Suprapubic skin (tissue), 4 donors: Measurements from ENCODE around the gene CDKN3. TPM values are rescaled to one million over a fixed set of nuclear protein-coding genes. Genes with fewer than 3 reads are reported as not detected.
"Not testable (repeated sequence)": the region's sequence is repeated elsewhere in the genome, so short reads cannot be mapped to it uniquely, and the experiment has no call there.

Experiments used
- DNase-seq, 2 donors: peaks; one replicate each; pipeline ENCODE4 v3.0.0-alpha.2; 2019; ENCODE audit warnings: low spot score in 2 of 2
- H3K27ac ChIP-seq: fragments of 200-600 bp; sonication (generic); one replicate; pipeline ENCODE4 v1.5.1; 2019
- H3K27me3 ChIP-seq: fragments of 200-600 bp; sonication (generic); one replicate; pipeline ENCODE4 v1.5.1; 2019
- H3K36me3 ChIP-seq: fragments of 200-600 bp; sonication (generic); one replicate; pipeline ENCODE4 v1.5.1; 2019
- H3K4me1 ChIP-seq: fragments of 200-600 bp; sonication (generic); one replicate; pipeline ENCODE4 v1.5.1; 2019
- H3K4me3 ChIP-seq: fragments of 200-600 bp; sonication (generic); one replicate; pipeline ENCODE4 v1.5.1; 2019; ENCODE audit warnings: mild to moderate bottlenecking
- H3K9me3 ChIP-seq: fragments of 200-600 bp; sonication (generic); one replicate; pipeline ENCODE4 v1.5.1; 2019
- CTCF ChIP-seq, 2 donors: fragments of 200-600 bp in 1 of 2; fragments of 450-650 bp in 1 of 2; sonication (generic) in 1 of 2; IDR thresholded peaks; one replicate each; pipeline ENCODE4 v1.5.1; 2016 to 2019; ENCODE audit warnings: antibody characterized with exemption in 2 of 2, mild to moderate bottlenecking in 1 of 2, moderate library complexity in 1 of 2
- EP300 ChIP-seq: sonication (generic); formaldehyde crosslinking; IDR thresholded peaks from one replicate; pipeline ENCODE4 v1.6.1; 2017; ENCODE audit warnings: antibody characterized with exemption
- POLR2A ChIP-seq, 2 donors: fragments of 450-650 bp; IDR thresholded peaks; one replicate each; pipeline ENCODE4 v1.6.1; 2017; ENCODE audit warnings: antibody characterized with exemption in 2 of 2, mild to moderate bottlenecking in 2 of 2, moderate library complexity in 2 of 2
- POLR2AphosphoS5 ChIP-seq, 3 donors: sonication (generic); formaldehyde crosslinking; IDR thresholded peaks; one replicate each; pipeline ENCODE4 v1.6.1; 2017; ENCODE audit warnings: antibody characterized with exemption in 3 of 3
- WGBS: methylation state at CpG from one replicate; pipeline ENCODE4 v1.1.5; 2018; 5-methylcytosine and 5-hydroxymethylcytosine counted together
- total RNA-seq, 4 donors: library from RNA; depleted of rRNA; stranded (reverse); fragments of >200 nt; gene quantifications; one replicate each; pipeline ENCODE4 v1.1.0, GENCODE V29; 2016

Gene CDKN3
- total RNA-seq, 4 donors from 2014 or later: 4.9 to 8.0 (median 7.5) TPM; not detected in 1

- no peaks in the 10 kb centered on the region for H3K9me3 ChIP-seq
- H3K27me3 ChIP-seq: no peaks in the 10 kb centered on the region
- no peak overlapping the region for H3K4me3 ChIP-seq
- no peaks in the 10 kb centered on the region for H3K4me1 ChIP-seq
- peaks cover 38% of the 10 kb centered on the region for H3K36me3 ChIP-seq
- DNase-seq: no peak
- TF ChIP-seq EP300: no peak
- TF ChIP-seq POLR2A (IDR thresholded peaks at IDR 0.05): no peak
- TF ChIP-seq POLR2AphosphoS5 (IDR thresholded peaks at IDR 0.05): no peak
- no peak for TF ChIP-seq CTCF (IDR thresholded peaks at IDR 0.05)
- no peak overlapping the region for H3K27ac ChIP-seq
- WGBS: 86% methylated on average over 3 of the region's 3 CpGs
Measured at GRCh38 chr14:54425537-54426274, 28.9 kb downstream of the CDKN3 start.

GRCh38 chr14:54427871-54428270, 31.1 kb downstream of the CDKN3 start:
- DNase-seq: no peak
- H3K27me3 ChIP-seq: no peaks in the 10 kb centered on the region
- 74% methylated on average over 3 of the region's 3 CpGs for WGBS

GRCh38 chr14:54428527-54428926, 31.7 kb downstream of the CDKN3 start:
- H3K27ac ChIP-seq: no peak overlapping the region
- peaks cover 50% of the 10 kb centered on the region for H3K36me3 ChIP-seq
- H3K4me3 ChIP-seq: no peak overlapping the region
- 83% methylated on average over 2 of the region's 2 CpGs for WGBS
- no peaks in the 10 kb centered on the region for H3K4me1 ChIP-seq
- TF ChIP-seq POLR2AphosphoS5 (IDR thresholded peaks at IDR 0.05) (no peak), POLR2A (IDR thresholded peaks at IDR 0.05) (no peak), CTCF (IDR thresholded peaks at IDR 0.05) (no peak), EP300 (no peak)
- no peak for DNase-seq
- no peaks in the 10 kb centered on the region for H3K9me3 ChIP-seq
- H3K27me3 ChIP-seq: no peaks in the 10 kb centered on the region

More at GRCh38 chr14:54427871-54428270, 31.1 kb downstream of the CDKN3 start:
- TF ChIP-seq CTCF (IDR thresholded peaks at IDR 0.05) (no peak), POLR2AphosphoS5 (IDR thresholded peaks at IDR 0.05) (no peak), EP300 (no peak), POLR2A (IDR thresholded peaks at IDR 0.05) (no peak)
- Histone ChIP-seq H3K4me3 (no peak overlapping the region), H3K36me3 (peaks cover 50% of the 10 kb centered on the region), H3K27ac (no peak overlapping the region), H3K9me3 (no peaks in the 10 kb centered on the region), H3K4me1 (no peaks in the 10 kb centered on the region)

GRCh38 chr14:54435500-54435981, 38.7 kb downstream of the CDKN3 start:
- Histone ChIP-seq H3K4me3 (no peak overlapping the region), H3K27ac (no peak overlapping the region), H3K9me3 (no peaks in the 10 kb centered on the region), H3K27me3 (no peaks in the 10 kb centered on the region), H3K36me3 (peaks cover 14% of the 10 kb centered on the region), H3K4me1 (peaks cover 22% of the 10 kb centered on the region)
- WGBS: 63% methylated on average over 4 of the region's 4 CpGs
- no peak for TF ChIP-seq POLR2A (IDR thresholded peaks at IDR 0.05)
- TF ChIP-seq EP300: no peak
- TF ChIP-seq POLR2AphosphoS5 (IDR thresholded peaks at IDR 0.05): no peak
- no peak for TF ChIP-seq CTCF (IDR thresholded peaks at IDR 0.05)
- DNase-seq: no peak

- H3K27me3 ChIP-seq, H3K27ac ChIP-seq, H3K4me3 ChIP-seq, H3K9me3 ChIP-seq, DNase-seq, H3K36me3 ChIP-seq: not testable (repeated sequence)
- WGBS: 87% methylated on average over 4 of the region's 4 CpGs
- peaks cover 34% of the 10 kb centered on the region for H3K4me1 ChIP-seq
Measured at GRCh38 chr14:54437954-54438353, 41.1 kb downstream of the CDKN3 start.
